Natural killer cell (primary cell): ENCODE measurements around the gene DARS1. TPM values are rescaled to one million over a fixed set of nuclear protein-coding genes. Genes with fewer than 3 reads are reported as not detected.

Experiments used
- ATAC-seq, 3 donors: fragments of 150-1000 bp in 2 of 3; fragments of 200-7000 bp in 1 of 3; cut with Tn5 transposase; 1 replicate in 1 of 3; 2 replicates in 2 of 3; pipeline ENCODE4 v1.10.0; 2021; ENCODE audit warnings: mild to moderate bottlenecking in 2 of 3, moderate library complexity in 2 of 3
- DNase-seq, 2 donors: peaks; one replicate each; pipeline versions ENCODE4 v3.0.0 to v3.0.0-alpha.2; 2013 to 2021; ENCODE audit warnings: mixed read lengths in 1 of 2
- H3K27ac ChIP-seq: one replicate; pipeline ENCODE4 v1.5.1; 2013; ENCODE audit warnings: mild to moderate bottlenecking, low read length
- H3K27me3 ChIP-seq: one replicate; pipeline ENCODE4 v1.6.1; 2013; ENCODE audit warnings: low read length; ENCODE audit not compliant: control insufficient read depth, insufficient read depth
- H3K36me3 ChIP-seq: one replicate; pipeline ENCODE4 v1.6.1; 2013; ENCODE audit warnings: low read length; ENCODE audit not compliant: control insufficient read depth, insufficient read depth
- H3K4me1 ChIP-seq: one replicate; pipeline ENCODE4 v1.6.1; 2013; ENCODE audit warnings: low read length; ENCODE audit not compliant: control insufficient read depth, insufficient read depth
- H3K4me3 ChIP-seq: one replicate; pipeline ENCODE4 v1.5.1; 2013; ENCODE audit warnings: low read length
- H3K9me3 ChIP-seq: one replicate; pipeline ENCODE4 v1.6.1; 2013; ENCODE audit warnings: low read length; ENCODE audit not compliant: control insufficient read depth, insufficient read depth
- H3K27ac Mint-ChIP-seq, 2 donors: one replicate each; pipeline ENCODE4 v1.8.0; 2022; ENCODE audit warnings: mild to moderate bottlenecking in 2 of 2, mixed read lengths in 2 of 2, moderate library complexity in 1 of 2
- H3K27me3 Mint-ChIP-seq, 2 donors: one replicate each; pipeline ENCODE4 v1.8.0; 2022; ENCODE audit warnings: low read depth in 2 of 2, mixed read lengths in 2 of 2
- H3K36me3 Mint-ChIP-seq: one replicate; pipeline ENCODE4 v1.8.0; 2022; ENCODE audit warnings: mixed read lengths
- H3K4me1 Mint-ChIP-seq, 2 donors: one replicate each; pipeline ENCODE4 v1.8.0; 2022; ENCODE audit warnings: mixed read lengths in 2 of 2
- H3K4me3 Mint-ChIP-seq: one replicate; pipeline ENCODE4 v1.8.0; 2022; ENCODE audit warnings: mild to moderate bottlenecking, moderate library complexity, mixed read lengths
- H3K9me3 Mint-ChIP-seq, 2 donors: one replicate each; pipeline ENCODE4 v1.8.0; 2022; ENCODE audit warnings: mixed read lengths in 2 of 2
- WGBS: methylation state at CpG from one replicate; pipeline ENCODE4 v1.1.7; 2013; ENCODE audit warnings: missing lambda C conversion rate; ENCODE audit not compliant: insufficient coverage; 5-methylcytosine and 5-hydroxymethylcytosine counted together
- intact Hi-C: fragments of 100-400 bp; cut with micrococcal nuclease; formaldehyde crosslinking; loops from one replicate; pipeline ENCODE4 v1.14.2; 2022
- total RNA-seq, 4 donors: library from RNA; stranded (reverse); fragments of 120-200 nt in 1 of 4; gene quantifications; one replicate each; pipeline versions ENCODE4 v1.2.3 to v1.2.4, GENCODE V29; 2013 to 2022
- TF ChIP-seq, protein P1 (sequence below): fragments of 200-600 bp; IDR thresholded peaks from one replicate; pipeline ENCODE4 v1.8.0; 2022; ENCODE audit warnings: antibody characterized with exemption

Gene DARS1
- total RNA-seq, 3 donors from 2014 or later (not counting 1 experiment from before 2014, with no cell fraction given), result 28.4 to 31.3 (median 30.3) TPM

DNA sequence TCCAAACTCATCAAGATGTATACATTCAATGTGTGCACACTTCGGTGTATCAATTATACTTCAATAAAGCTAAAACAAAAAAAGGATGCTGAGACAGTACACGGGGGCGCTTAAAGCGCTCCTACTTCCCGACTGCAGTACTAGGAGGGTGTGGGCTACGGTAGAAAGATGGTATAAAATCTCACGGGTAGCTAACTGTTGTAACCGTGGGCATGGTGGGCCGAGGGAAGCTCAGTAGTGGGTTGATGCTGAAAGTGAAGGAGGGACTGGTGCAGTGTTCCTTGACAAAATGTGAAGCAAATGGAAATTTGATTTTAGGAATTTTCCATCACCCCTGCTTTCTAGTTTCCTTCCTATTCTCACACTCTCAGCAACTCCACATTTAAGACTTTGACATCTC lies 42.6 kb upstream of the DARS1 start:
- Histone ChIP-seq H3K4me1 (peaks cover 7% of the 10 kb centered on the region), H3K27ac (no peak overlapping the region), H3K4me3 (no peak overlapping the region), H3K9me3 (no peaks in the 10 kb centered on the region), H3K36me3 (no peaks in the 10 kb centered on the region), H3K27me3 (no peaks in the 10 kb centered on the region)
- ATAC-seq (no peak), DNase-seq (no peak)
- Mint-ChIP-seq H3K4me3 (no peak overlapping the region), H3K27ac (no peak overlapping the region), H3K9me3 (no peaks in the 10 kb centered on the region), H3K4me1 (peaks cover 0 to 13% of the 10 kb centered on the region in 2 donors), H3K36me3 (no peaks in the 10 kb centered on the region), H3K27me3 (peaks cover 0 to 8% of the 10 kb centered on the region in 2 donors)
- 91% methylated on average over 8 of the region's 9 CpGs for WGBS
- intact Hi-C loops, result no loop called here
- TF ChIP-seq, protein P1, sequence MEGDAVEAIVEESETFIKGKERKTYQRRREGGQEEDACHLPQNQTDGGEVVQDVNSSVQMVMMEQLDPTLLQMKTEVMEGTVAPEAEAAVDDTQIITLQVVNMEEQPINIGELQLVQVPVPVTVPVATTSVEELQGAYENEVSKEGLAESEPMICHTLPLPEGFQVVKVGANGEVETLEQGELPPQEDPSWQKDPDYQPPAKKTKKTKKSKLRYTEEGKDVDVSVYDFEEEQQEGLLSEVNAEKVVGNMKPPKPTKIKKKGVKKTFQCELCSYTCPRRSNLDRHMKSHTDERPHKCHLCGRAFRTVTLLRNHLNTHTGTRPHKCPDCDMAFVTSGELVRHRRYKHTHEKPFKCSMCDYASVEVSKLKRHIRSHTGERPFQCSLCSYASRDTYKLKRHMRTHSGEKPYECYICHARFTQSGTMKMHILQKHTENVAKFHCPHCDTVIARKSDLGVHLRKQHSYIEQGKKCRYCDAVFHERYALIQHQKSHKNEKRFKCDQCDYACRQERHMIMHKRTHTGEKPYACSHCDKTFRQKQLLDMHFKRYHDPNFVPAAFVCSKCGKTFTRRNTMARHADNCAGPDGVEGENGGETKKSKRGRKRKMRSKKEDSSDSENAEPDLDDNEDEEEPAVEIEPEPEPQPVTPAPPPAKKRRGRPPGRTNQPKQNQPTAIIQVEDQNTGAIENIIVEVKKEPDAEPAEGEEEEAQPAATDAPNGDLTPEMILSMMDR, result no peak

- Histone ChIP-seq H3K4me1 (peaks cover 7% of the 10 kb centered on the region), H3K9me3 (no peaks in the 10 kb centered on the region), H3K27me3 (no peaks in the 10 kb centered on the region), H3K27ac (no peak overlapping the region), H3K4me3 (no peak overlapping the region), H3K36me3 (no peaks in the 10 kb centered on the region)
- TF ChIP-seq, protein P1, result no peak
- Mint-ChIP-seq H3K4me1 (peaks cover 0 to 13% of the 10 kb centered on the region in 2 donors), H3K4me3 (no peak overlapping the region), H3K27me3 (peaks cover 0 to 8% of the 10 kb centered on the region in 2 donors), H3K9me3 (no peaks in the 10 kb centered on the region), H3K27ac (no peak overlapping the region), H3K36me3 (no peaks in the 10 kb centered on the region)
- intact Hi-C loops, result no loop called here
- DNase-seq (no peak), ATAC-seq (no peak)
- over 99% methylated on average over 7 of the region's 7 CpGs for WGBS
Observed at GRCh38 chr2:136027112-136027511, 41.7 kb upstream of the DARS1 start.

DNA sequence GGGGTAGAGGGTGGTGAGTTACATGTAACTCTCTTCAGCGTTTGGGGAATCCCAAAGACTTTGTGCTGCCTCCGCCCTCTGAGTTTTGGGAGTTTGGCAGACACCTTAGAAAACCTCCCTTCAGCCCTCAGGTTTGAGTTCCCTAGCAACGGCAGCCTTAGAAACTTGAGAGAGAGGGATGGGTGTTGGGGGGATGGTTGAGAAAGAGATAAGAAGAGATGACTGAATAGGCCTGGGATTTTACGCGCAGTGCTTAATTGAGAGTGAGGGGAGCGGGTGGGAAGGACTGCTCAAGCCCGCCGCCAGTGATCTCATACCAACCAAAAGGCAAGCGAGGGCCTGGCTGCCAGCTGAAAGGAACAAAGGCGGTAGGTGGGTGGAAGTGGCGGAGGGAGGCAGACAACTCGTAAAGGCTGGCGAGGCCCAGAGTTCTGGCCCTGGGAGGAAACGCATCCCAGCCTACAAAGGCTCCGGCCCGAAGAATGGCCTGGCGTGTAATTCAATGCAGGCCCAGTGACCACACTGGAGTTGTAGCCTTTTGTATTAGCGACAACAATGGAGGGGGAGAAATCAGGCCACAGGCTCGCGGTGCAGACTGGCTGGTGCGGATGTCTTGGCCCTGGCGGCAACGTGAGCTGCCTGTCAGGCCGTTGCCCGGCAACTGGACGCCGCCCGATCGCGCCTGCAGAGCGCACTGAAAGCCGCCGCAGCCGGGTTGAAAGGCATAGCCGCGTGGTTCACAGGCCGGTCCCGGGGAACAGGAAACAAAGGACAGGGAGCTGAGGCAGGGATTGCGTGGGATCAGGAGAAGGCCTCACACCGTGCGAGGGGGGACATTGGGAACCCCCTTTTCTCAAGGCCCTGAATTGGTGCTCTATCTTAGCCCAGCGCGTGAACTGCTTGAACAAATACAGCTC lies 39.9 kb upstream of the DARS1 start:
- no peaks in the 10 kb centered on the region for H3K27me3 ChIP-seq
- H3K36me3 Mint-ChIP-seq, result no peaks in the 10 kb centered on the region
- intact Hi-C loops, result no loop called here
- H3K27me3 Mint-ChIP-seq, result peaks cover 0 to 8% of the 10 kb centered on the region in 2 donors
- H3K36me3 ChIP-seq, result no peaks in the 10 kb centered on the region
- no peak overlapping the region for H3K4me3 Mint-ChIP-seq
- H3K9me3 ChIP-seq, result no peaks in the 10 kb centered on the region
- H3K27ac Mint-ChIP-seq, result no peak overlapping the region
- ATAC-seq (peak; percentile 74 to 86 (median 82)), DNase-seq (peak; percentile 21 to 33)
- WGBS, result 54% methylated on average over 41 of the region's 43 CpGs
- H3K4me1 ChIP-seq, result peaks cover 7% of the 10 kb centered on the region
- no peak overlapping the region for H3K4me3 ChIP-seq
- H3K27ac ChIP-seq, result no peak overlapping the region
- H3K9me3 Mint-ChIP-seq, result no peaks in the 10 kb centered on the region
- peaks cover 0 to 13% of the 10 kb centered on the region in 2 donors for H3K4me1 Mint-ChIP-seq
- TF ChIP-seq, protein P1, result no peak
